Tibial nerve (tissue), 4 donors: ENCODE data around the gene PDE2A.

Source experiments
- EP300 ChIP-seq, 2 donors: sonication (generic); formaldehyde crosslinking; IDR thresholded peaks; one replicate each; pipeline ENCODE4 v1.6.1; 2017; ENCODE audit warnings: antibody characterized with exemption in 2 of 2, mild to moderate bottlenecking in 1 of 2
- POLR2A ChIP-seq, 2 donors: fragments of 450-650 bp; IDR thresholded peaks; one replicate each; pipeline ENCODE4 v1.6.1; 2017; ENCODE audit warnings: antibody characterized with exemption in 2 of 2, mild to moderate bottlenecking in 2 of 2, moderate library complexity in 2 of 2
- TF ChIP-seq, protein P1 (sequence below), 5 experiments: fragments of 200-600 bp in 3 of 5; fragments of 450-650 bp in 2 of 5; sonication (generic) in 3 of 5; IDR thresholded peaks; one replicate each; pipeline ENCODE4 v1.5.1; 2016 to 2019; ENCODE audit warnings: antibody characterized with exemption in 5 of 5, mild to moderate bottlenecking in 3 of 5, moderate library complexity in 2 of 5

DNA sequence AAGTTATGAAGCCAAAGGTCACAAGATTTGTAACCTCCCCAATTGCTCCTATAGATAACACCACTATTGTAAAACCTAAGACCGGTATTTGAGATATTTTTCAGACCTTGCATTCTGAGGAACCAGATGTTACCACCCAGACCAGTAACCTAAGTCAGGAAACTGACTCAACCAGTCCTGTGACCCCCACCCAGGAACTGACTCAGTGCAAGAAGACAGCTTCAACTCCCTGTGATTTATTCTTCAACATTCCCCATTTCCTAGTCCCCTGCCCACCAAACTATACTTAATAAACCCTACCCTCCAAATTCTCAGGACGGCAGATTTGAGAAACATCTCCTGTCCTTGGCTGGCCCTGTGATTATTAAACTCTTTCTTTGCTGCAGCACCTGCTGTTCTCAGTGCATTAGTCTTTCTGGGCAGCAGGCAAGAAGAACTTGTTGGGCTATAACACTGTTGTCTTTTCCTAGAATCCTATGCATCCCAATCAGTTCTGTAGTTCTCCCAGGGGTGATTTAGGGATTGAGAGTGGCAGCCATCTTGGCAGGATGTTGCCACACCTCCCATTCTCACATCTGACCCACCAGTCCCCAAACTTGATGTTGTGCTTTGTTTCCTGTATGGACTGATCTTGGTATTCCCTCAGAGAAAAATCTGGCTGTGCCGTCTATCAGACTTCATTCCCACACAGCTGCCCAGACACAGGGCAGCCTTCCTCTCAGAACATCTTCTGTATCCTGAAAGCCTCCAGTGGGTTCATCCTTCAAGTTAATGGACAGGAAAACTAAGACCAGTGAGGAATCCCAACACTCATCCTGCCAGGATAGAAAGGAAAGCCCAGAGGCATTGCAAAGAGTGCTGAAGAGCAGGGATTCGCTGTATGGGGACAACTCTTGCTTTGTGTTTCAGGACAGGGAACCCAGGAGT, 104.0 kb downstream of the PDE2A start:
- no peak for TF ChIP-seq EP300 (IDR thresholded peaks at IDR 0.05)
- TF ChIP-seq, protein P1, sequence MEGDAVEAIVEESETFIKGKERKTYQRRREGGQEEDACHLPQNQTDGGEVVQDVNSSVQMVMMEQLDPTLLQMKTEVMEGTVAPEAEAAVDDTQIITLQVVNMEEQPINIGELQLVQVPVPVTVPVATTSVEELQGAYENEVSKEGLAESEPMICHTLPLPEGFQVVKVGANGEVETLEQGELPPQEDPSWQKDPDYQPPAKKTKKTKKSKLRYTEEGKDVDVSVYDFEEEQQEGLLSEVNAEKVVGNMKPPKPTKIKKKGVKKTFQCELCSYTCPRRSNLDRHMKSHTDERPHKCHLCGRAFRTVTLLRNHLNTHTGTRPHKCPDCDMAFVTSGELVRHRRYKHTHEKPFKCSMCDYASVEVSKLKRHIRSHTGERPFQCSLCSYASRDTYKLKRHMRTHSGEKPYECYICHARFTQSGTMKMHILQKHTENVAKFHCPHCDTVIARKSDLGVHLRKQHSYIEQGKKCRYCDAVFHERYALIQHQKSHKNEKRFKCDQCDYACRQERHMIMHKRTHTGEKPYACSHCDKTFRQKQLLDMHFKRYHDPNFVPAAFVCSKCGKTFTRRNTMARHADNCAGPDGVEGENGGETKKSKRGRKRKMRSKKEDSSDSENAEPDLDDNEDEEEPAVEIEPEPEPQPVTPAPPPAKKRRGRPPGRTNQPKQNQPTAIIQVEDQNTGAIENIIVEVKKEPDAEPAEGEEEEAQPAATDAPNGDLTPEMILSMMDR (IDR thresholded peaks at IDR 0.05) = no peak
- no peak for TF ChIP-seq POLR2A (IDR thresholded peaks at IDR 0.05)
